Anterior cingulate cortex (tissue), 58 donors: Measurements from ENCODE around the gene GATAD2A.
"Not testable (repeated sequence)": the region's sequence is repeated elsewhere in the genome, so short reads cannot be mapped to it uniquely, and the experiment has no call there.

Experiments
- DNase-seq, 58 donors: peaks; one replicate each; lab custom pipeline; 2025; lab: John Stamatoyannopoulos, UW

Gene GATAD2A, protein sequence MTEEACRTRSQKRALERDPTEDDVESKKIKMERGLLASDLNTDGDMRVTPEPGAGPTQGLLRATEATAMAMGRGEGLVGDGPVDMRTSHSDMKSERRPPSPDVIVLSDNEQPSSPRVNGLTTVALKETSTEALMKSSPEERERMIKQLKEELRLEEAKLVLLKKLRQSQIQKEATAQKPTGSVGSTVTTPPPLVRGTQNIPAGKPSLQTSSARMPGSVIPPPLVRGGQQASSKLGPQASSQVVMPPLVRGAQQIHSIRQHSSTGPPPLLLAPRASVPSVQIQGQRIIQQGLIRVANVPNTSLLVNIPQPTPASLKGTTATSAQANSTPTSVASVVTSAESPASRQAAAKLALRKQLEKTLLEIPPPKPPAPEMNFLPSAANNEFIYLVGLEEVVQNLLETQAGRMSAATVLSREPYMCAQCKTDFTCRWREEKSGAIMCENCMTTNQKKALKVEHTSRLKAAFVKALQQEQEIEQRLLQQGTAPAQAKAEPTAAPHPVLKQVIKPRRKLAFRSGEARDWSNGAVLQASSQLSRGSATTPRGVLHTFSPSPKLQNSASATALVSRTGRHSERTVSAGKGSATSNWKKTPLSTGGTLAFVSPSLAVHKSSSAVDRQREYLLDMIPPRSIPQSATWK

DNA sequence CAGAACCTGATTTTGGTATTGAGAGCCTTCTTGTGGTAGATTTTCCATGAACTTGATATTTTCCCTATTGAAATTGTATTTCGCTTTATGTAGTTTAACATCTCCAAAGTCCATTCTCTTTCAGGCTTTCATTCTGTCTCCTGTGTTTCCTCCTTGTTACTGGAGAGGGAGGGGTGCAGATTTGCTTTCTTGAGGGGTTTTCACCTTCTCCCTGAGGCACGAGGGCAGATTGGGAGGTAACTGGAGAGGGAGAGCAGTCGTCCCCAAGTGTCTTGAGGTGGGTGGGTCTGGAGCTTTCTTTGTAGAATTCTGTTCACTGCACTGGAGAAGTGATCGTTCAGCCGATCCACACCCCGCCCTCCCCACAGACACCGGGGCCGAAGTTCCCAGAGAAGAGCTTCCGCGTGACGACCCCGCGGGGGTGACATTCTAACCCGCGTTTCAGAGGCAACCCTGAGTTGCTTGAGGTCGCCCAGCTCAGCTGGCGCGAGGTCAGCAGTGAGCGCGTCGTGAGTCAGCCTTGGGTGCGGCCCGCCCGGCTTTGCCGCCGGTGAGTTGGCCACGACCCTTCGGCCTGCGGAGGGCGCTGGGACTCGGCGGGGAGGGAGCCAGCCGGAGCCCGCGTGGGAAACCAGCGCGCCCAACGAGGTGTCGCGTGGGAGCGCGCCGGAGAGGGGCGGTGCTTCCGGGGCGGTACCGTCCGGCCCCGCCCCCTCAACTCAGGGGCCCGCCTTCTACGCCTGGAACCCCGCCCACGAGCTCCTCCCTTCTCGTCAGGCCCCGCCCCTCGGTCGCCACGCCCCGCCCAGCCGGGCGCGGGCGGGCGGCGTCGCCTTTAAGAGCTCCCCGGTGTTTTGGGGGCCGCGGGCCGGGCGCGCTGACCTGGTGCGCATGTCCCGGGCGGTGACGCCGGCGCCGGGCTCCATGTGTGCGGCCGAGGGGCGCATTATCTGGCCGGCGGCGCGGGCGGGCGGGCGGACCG, at the start of gene GATAD2A:
Gene GATAD2A (plus strand): TSS at position 797 of the 982 bp plus-strand sequence. CDS start 59,671 bp downstream, outside the sequence.
- DNase-seq = peak; percentile 26 to 97 (median 90)

GRCh38 chr19:19356500-19356899, 49.0 kb upstream of the GATAD2A start:
- DNase-seq = no peak

GRCh38 chr19:19356901-19357566, 48.4 kb upstream of the GATAD2A start:
- no peak for DNase-seq

DNA sequence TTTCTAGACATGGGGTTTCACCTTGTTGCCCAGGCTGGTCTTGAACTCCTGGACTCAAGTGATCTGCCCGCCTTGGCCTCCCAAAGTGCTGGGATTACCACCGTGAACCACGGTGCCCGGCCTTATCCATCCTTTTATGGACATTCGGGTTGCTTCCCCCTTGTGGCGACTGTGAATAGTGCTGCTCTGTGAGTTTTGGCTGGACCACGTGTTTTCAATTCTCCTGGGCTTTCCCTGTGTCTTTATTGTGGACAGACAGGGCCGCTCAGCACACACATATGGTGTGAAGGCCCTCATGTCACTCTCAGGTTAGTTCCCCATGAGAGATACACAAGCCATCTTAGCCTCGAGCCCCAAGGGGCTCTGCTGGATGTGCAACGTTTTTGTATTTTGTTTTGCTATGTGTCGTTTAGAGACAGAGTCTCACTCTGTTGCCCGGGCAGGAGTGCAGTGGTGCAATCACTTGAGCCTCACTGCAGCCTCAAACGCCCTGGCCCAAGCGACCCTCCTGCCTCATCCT, 44.3 kb upstream of the GATAD2A start:
- peak in 50 of 58 donors; percentile 7 to 81 (median 46) for DNase-seq

DNA sequence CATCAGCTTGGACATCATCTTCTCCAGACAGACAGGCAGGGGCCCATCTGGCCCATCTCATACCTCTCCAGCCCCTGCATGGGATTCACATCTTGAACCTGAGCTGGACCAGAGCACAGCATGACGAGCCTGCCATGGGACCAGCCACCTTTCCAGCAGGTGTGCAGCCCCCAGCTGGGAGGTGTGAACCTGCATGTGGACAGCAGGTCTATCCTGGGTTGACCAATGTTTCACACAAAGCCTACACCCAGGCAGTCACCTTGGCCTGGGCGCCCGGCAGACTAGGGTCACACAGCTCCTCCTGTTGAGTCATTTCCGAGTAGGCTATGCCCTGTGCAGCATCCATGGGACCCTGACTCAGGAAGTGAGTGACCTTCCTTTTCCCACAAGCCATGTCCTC, 43.4 kb upstream of the GATAD2A start:
- no peak for DNase-seq

GRCh38 chr19:19366434-19367396, 38.8 kb upstream of the GATAD2A start:
- DNase-seq = peak in 37 of 58 donors; percentile 4 to 69 (median 21)

- no peak for DNase-seq
These were observed 37.4 kb upstream of the GATAD2A start for GRCh38 chr19:19368087-19368486.

DNA sequence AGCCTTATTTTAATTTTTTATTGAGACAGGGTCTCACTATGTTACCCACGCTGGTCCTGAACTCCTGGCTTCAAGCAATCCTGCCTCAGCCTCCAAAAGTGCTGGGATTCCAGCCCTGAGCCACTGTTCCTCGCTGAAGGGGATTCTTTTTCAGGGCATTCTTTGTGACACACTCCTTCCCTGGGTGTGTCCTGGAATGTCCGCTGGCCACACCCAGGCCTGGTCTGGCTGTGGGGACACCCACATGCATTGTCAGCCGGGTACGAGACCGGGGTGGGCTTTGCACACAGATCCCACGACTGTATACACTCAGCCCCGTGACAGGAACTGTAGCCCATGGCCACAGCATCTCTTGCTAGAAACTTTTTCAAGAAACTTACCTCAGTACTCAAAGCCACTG, 34.4 kb upstream of the GATAD2A start:
- no peak for DNase-seq

DNA sequence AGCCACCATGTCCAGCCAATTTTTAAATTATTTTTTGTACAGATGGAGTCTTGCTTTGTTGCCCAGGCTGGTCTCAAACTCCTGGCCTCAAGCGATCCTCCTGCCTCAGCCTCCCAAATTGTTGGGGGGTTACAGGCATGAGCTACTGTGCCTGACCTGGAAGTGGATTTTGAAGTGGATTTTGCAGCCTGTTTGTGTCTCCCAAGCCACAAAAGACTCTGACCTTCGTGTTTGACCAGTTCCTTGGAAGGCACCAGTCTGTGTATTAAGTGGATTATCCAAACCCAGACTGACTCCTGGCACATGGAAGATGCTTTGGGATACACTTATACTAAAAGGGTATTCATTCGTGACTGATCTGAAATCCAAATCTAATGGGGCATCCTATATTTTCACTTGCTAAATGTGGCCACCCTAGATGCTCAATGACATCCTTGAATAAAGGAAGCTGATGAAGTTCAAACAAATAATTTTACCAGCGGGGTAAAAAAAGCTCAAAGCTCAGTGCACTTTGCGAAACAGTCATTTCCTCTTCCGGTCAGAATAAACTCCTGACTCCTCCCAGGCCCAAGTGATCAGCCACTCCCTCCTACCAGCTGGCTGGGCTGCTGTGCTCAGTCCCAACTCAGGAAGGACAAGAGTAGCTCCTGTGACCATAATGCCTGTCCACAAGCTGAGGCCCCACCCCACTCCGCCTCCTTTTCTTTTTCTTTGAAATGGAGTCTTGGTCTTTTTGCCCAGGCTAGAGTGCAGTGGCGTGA, 32.6 kb upstream of the GATAD2A start:
- DNase-seq = peak in 5 of 58 donors; percentile 6 to 18 (median 12)

GRCh38 chr19:19379527-19379926, 25.9 kb upstream of the GATAD2A start:
- DNase-seq = no peak

- not testable (repeated sequence) for DNase-seq
These were observed 25.2 kb upstream of the GATAD2A start for GRCh38 chr19:19380316-19380715.

GRCh38 chr19:19381007-19381926, 24.2 kb upstream of the GATAD2A start:
- DNase-seq = no peak

GRCh38 chr19:19382118-19382517, 23.4 kb upstream of the GATAD2A start:
- no peak for DNase-seq

GRCh38 chr19:19384486-19384885, 21.0 kb upstream of the GATAD2A start:
- no peak for DNase-seq

- peak; percentile 91 to 100 (median 100) for DNase-seq
These were observed 20.2 kb upstream of the GATAD2A start for GRCh38 chr19:19385131-19385895.
